HEK293 (cell line): ENCODE measurements around the gene PIK3R5.

Experiments used
- CTCF ChIP-seq: fragments of 450-650 bp; formaldehyde crosslinking; IDR thresholded peaks from 2 replicates; pipeline ENCODE4 v1.5.1; 2016; ENCODE audit warnings: missing biosample characterization, missing genetic modification characterization
- IKZF3 ChIP-seq: fragments of 450-650 bp; IDR thresholded peaks from 2 replicates; pipeline ENCODE4 v1.5.0; 2018; ENCODE audit warnings: missing biosample characterization, mild to moderate bottlenecking, missing genetic modification characterization, moderate library complexity
- PBX3 ChIP-seq: sonication (generic); formaldehyde crosslinking; IDR thresholded peaks from 2 replicates; pipeline ENCODE4 v1.8.1; 2022; ENCODE audit warnings: mild to moderate bottlenecking, moderate library complexity, missing genetic modification reagents
- REPIN1 ChIP-seq: fragments of 450-650 bp; formaldehyde crosslinking; IDR thresholded peaks from 2 replicates; pipeline ENCODE4 v1.5.1; 2017; ENCODE audit warnings: missing biosample characterization, missing genetic modification characterization, low read depth
- TRIM28 ChIP-seq: IDR thresholded peaks from 2 replicates; pipeline ENCODE4 v1.6.1; 2011; ENCODE audit warnings: low read length, control low read depth, borderline replicate concordance
- YY1 ChIP-seq: fragments of 450-650 bp; formaldehyde crosslinking; IDR thresholded peaks from 2 replicates; pipeline ENCODE4 v1.5.1; 2018; ENCODE audit warnings: missing biosample characterization, missing genetic modification characterization
- ZBTB20 ChIP-seq: fragments of 450-650 bp; formaldehyde crosslinking; IDR thresholded peaks from 2 replicates; pipeline ENCODE4 v1.5.1; 2016; ENCODE audit warnings: missing biosample characterization, missing genetic modification characterization
- ZIC2 ChIP-seq: fragments of 450-650 bp; formaldehyde crosslinking; IDR thresholded peaks from 2 replicates; pipeline ENCODE4 v1.5.1; 2016; ENCODE audit warnings: missing biosample characterization, missing genetic modification characterization
- ZNF146 ChIP-seq: fragments of 450-650 bp; formaldehyde crosslinking; IDR thresholded peaks from 2 replicates; pipeline ENCODE4 v1.5.1; 2016; ENCODE audit warnings: missing biosample characterization, missing genetic modification characterization
- ZNF174 ChIP-seq: fragments of 450-650 bp; formaldehyde crosslinking; IDR thresholded peaks from 2 replicates; pipeline ENCODE4 v1.5.0; 2017; ENCODE audit warnings: missing biosample characterization, mild to moderate bottlenecking, missing genetic modification characterization
- ZNF175 ChIP-seq: fragments of 450-650 bp; formaldehyde crosslinking; IDR thresholded peaks from 2 replicates; pipeline ENCODE4 v1.5.1; 2016; ENCODE audit warnings: missing biosample characterization, missing genetic modification characterization
- ZNF184 ChIP-seq: fragments of 450-650 bp; IDR thresholded peaks from 2 replicates; pipeline ENCODE4 v1.5.1; 2018; ENCODE audit warnings: missing biosample characterization, mild to moderate bottlenecking, missing genetic modification characterization
- ZNF202 ChIP-seq: fragments of 450-650 bp; formaldehyde crosslinking; IDR thresholded peaks from 2 replicates; pipeline ENCODE4 v1.5.1; 2016; ENCODE audit warnings: missing biosample characterization, missing genetic modification characterization, borderline replicate concordance
- ZNF266 ChIP-seq: fragments of 450-650 bp; formaldehyde crosslinking; IDR thresholded peaks from 2 replicates; pipeline ENCODE4 v1.5.1; 2016; ENCODE audit warnings: missing biosample characterization, missing genetic modification characterization, low read depth
- ZNF302 ChIP-seq: fragments of 450-650 bp; formaldehyde crosslinking; IDR thresholded peaks from 2 replicates; pipeline ENCODE4 v1.5.1; 2016; ENCODE audit warnings: missing biosample characterization, missing genetic modification characterization, low read depth
- ZNF335 ChIP-seq: fragments of 450-650 bp; formaldehyde crosslinking; conservative IDR thresholded peaks from 2 replicates; pipeline ENCODE4 v1.5.1; 2016; ENCODE audit warnings: missing biosample characterization, missing genetic modification characterization
- ZNF341 ChIP-seq: fragments of 450-650 bp; formaldehyde crosslinking; IDR thresholded peaks from 2 replicates; pipeline ENCODE4; 2016; ENCODE audit warnings: low read depth, missing biosample characterization, missing genetic modification characterization
- ZNF354C ChIP-seq: fragments of 450-650 bp; formaldehyde crosslinking; IDR thresholded peaks from 2 replicates; pipeline ENCODE4 v1.5.1; 2016; ENCODE audit warnings: missing biosample characterization, missing genetic modification characterization, low read depth, borderline replicate concordance
- ZNF394 ChIP-seq: fragments of 450-650 bp; formaldehyde crosslinking; IDR thresholded peaks from 2 replicates; pipeline ENCODE4 v1.5.1; 2016; ENCODE audit warnings: missing biosample characterization, missing genetic modification characterization, mild to moderate bottlenecking, moderate library complexity, borderline replicate concordance
- ZNF521 ChIP-seq: fragments of 450-650 bp; formaldehyde crosslinking; IDR thresholded peaks from 2 replicates; pipeline ENCODE4 v1.5.1; 2017; ENCODE audit warnings: missing biosample characterization, mild to moderate bottlenecking, missing genetic modification characterization
- ZNF555 ChIP-seq: fragments of 450-650 bp; formaldehyde crosslinking; conservative IDR thresholded peaks from 2 replicates; pipeline ENCODE4 v1.5.1; 2017; ENCODE audit warnings: missing biosample characterization, mild to moderate bottlenecking, missing genetic modification characterization, inconsistent platforms
- ZNF660 ChIP-seq: fragments of 450-650 bp; IDR thresholded peaks from 2 replicates; pipeline ENCODE4 v1.5.1; 2018; ENCODE audit warnings: missing biosample characterization, mild to moderate bottlenecking, missing genetic modification characterization
- ZNF664 ChIP-seq: fragments of 450-650 bp; formaldehyde crosslinking; IDR thresholded peaks from 2 replicates; pipeline ENCODE4 v1.5.1; 2016; ENCODE audit warnings: missing biosample characterization, missing genetic modification characterization
- ZNF747 ChIP-seq: fragments of 450-650 bp; formaldehyde crosslinking; IDR thresholded peaks from 2 replicates; pipeline ENCODE4 v1.5.1; 2016; ENCODE audit warnings: missing biosample characterization, missing genetic modification characterization
- ZSCAN16 ChIP-seq: fragments of 450-650 bp; formaldehyde crosslinking; IDR thresholded peaks from 2 replicates; pipeline ENCODE4 v1.5.1; 2016; ENCODE audit warnings: missing biosample characterization, missing genetic modification characterization
- ZSCAN30 ChIP-seq: fragments of 450-650 bp; IDR thresholded peaks from 2 replicates; pipeline ENCODE4 v1.5.1; 2018; ENCODE audit warnings: missing biosample characterization, mild to moderate bottlenecking, missing genetic modification characterization, moderate library complexity
- TF ChIP-seq, protein P1 (sequence below): fragments of 450-650 bp; formaldehyde crosslinking; IDR thresholded peaks from 2 replicates; pipeline ENCODE4 v1.5.0; 2017; ENCODE audit warnings: missing biosample characterization, missing genetic modification characterization, borderline replicate concordance
- TF ChIP-seq, protein P2 (sequence below): fragments of 450-650 bp; formaldehyde crosslinking; IDR thresholded peaks from 2 replicates; pipeline ENCODE4 v1.5.1; 2016; ENCODE audit warnings: missing biosample characterization, missing genetic modification characterization
- TF ChIP-seq, protein P3 (sequence below): fragments of 450-650 bp; formaldehyde crosslinking; IDR thresholded peaks from 2 replicates; pipeline ENCODE4 v1.5.1; 2016; ENCODE audit warnings: missing biosample characterization, missing genetic modification characterization

PIK3R5 gene

DNA sequence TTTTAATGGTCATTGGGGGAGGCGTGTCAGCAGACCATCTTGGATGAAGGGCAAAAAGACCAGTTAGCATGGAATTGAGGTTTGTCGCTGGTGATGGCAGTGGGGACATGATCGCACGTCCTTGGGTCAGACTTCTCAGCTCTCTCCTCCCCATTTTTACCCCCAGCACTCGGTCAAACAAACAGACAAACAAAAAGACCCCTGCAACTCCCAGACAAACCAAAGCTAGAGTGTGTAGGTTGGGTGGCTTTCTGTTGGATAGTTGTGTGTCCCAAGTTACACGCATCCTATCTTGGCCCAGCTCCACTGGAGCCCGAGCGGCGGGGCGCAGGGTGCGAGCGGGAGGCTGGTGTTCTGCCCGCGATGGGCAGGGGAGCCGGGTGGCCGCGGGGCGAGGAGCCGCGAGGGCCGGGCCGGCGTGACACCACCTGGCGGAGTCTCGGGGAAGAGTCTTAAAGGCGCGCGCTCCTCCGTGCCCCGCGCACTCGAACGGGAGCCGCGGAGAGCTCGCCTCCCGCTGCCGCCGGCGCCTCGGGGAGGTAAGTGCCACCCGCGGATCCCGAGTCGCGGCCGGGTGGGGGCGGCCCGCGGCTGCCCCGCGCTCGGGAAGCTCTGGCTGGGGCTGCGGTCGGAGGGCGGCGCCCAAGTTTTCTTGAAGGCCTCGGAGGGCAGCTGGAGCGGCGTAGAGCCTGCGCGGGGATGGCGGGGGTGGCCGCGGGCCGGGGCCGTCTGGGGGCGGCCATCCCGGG, 37.3 kb upstream of the PIK3R5 start (continued):
- TF ChIP-seq, protein P1, sequence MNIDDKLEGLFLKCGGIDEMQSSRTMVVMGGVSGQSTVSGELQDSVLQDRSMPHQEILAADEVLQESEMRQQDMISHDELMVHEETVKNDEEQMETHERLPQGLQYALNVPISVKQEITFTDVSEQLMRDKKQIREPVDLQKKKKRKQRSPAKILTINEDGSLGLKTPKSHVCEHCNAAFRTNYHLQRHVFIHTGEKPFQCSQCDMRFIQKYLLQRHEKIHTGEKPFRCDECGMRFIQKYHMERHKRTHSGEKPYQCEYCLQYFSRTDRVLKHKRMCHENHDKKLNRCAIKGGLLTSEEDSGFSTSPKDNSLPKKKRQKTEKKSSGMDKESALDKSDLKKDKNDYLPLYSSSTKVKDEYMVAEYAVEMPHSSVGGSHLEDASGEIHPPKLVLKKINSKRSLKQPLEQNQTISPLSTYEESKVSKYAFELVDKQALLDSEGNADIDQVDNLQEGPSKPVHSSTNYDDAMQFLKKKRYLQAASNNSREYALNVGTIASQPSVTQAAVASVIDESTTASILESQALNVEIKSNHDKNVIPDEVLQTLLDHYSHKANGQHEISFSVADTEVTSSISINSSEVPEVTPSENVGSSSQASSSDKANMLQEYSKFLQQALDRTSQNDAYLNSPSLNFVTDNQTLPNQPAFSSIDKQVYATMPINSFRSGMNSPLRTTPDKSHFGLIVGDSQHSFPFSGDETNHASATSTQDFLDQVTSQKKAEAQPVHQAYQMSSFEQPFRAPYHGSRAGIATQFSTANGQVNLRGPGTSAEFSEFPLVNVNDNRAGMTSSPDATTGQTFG (tag by site-specific recombination), result no peak
- TF ChIP-seq ZNF354C (no peak), ZNF660 (tag by site-specific recombination) (no peak), ZSCAN16 (tag by site-specific recombination) (no peak), ZNF175 (no peak), ZBTB20 (tag by site-specific recombination) (0 out of 2 replicates have a peak, but pooled peaks have one; percentile 32), ZNF664 (no peak), ZNF266 (tag by site-specific recombination) (no peak), ZNF335 (0 out of 2 replicates have a peak, but pooled peaks have one; percentile 31), ZNF302 (tag by site-specific recombination) (no peak), PBX3 (CRISPR knock-in tag) (0 out of 2 replicates have a peak, but pooled peaks have one; percentile 21), CTCF (tag by site-specific recombination) (peak; percentile 66), ZNF174 (tag by site-specific recombination) (no peak), ZIC2 (tag by site-specific recombination) (peak; percentile 47), ZNF747 (tag by site-specific recombination) (no peak), TRIM28 (no peak), ZNF184 (tag by site-specific recombination) (no peak), ZNF202 (no peak), ZNF341 (tag by site-specific recombination) (0 out of 2 replicates have a peak, but pooled peaks have one; percentile 19), YY1 (tag by site-specific recombination) (peak; percentile 37; the same call in 1 of the 2 replicates), ZNF555 (tag by site-specific recombination) (no peak), ZNF394 (tag by site-specific recombination) (no peak), IKZF3 (tag by site-specific recombination) (no peak), ZNF521 (tag by site-specific recombination) (no peak), ZNF146 (tag by site-specific recombination) (no peak), ZSCAN30 (peak; percentile 56), REPIN1 (no peak)
- TF ChIP-seq, protein P2, sequence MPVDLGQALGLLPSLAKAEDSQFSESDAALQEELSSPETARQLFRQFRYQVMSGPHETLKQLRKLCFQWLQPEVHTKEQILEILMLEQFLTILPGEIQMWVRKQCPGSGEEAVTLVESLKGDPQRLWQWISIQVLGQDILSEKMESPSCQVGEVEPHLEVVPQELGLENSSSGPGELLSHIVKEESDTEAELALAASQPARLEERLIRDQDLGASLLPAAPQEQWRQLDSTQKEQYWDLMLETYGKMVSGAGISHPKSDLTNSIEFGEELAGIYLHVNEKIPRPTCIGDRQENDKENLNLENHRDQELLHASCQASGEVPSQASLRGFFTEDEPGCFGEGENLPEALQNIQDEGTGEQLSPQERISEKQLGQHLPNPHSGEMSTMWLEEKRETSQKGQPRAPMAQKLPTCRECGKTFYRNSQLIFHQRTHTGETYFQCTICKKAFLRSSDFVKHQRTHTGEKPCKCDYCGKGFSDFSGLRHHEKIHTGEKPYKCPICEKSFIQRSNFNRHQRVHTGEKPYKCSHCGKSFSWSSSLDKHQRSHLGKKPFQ, result no peak
- TF ChIP-seq, protein P3, sequence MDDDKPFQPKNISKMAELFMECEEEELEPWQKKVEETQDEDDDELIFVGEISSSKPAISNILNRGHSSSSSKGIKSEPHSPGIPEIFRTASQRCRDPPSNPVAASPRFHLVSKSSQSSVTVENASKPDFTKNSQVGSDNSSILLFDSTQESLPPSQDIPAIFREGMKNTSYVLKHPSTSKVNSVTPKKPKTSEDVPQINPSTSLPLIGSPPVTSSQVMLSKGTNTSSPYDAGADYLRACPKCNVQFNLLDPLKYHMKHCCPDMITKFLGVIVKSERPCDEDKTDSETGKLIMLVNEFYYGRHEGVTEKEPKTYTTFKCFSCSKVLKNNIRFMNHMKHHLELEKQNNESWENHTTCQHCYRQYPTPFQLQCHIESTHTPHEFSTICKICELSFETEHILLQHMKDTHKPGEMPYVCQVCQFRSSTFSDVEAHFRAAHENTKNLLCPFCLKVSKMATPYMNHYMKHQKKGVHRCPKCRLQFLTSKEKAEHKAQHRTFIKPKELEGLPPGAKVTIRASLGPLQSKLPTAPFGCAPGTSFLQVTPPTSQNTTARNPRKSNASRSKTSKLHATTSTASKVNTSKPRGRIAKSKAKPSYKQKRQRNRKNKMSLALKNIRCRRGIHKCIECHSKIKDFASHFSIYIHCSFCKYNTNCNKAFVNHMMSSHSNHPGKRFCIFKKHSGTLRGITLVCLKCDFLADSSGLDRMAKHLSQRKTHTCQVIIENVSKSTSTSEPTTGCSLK, result no peak
